ENCODE results near the gene KCNH1.

DNA sequence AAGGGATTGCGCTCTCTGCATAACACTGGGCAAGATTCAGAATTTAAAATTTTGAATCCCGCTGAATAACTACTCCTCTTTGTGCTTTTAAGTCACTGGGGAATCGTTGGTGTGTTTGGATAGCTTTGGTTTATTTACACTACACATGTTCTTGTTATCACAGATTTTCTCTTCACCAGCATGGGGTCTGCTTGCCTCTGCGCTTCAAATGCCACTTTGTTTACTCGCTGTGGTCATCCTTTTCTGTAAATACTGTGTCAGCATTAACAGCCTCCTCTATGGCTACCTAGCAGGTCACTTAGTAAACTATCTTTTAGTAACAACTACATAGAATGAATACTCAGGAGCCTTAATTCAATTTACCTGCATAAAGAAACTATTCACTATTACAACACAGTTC, 14.4 kb upstream of the KCNH1 start:
- TF ChIP-seq, protein P1, sequence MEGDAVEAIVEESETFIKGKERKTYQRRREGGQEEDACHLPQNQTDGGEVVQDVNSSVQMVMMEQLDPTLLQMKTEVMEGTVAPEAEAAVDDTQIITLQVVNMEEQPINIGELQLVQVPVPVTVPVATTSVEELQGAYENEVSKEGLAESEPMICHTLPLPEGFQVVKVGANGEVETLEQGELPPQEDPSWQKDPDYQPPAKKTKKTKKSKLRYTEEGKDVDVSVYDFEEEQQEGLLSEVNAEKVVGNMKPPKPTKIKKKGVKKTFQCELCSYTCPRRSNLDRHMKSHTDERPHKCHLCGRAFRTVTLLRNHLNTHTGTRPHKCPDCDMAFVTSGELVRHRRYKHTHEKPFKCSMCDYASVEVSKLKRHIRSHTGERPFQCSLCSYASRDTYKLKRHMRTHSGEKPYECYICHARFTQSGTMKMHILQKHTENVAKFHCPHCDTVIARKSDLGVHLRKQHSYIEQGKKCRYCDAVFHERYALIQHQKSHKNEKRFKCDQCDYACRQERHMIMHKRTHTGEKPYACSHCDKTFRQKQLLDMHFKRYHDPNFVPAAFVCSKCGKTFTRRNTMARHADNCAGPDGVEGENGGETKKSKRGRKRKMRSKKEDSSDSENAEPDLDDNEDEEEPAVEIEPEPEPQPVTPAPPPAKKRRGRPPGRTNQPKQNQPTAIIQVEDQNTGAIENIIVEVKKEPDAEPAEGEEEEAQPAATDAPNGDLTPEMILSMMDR (IDR thresholded peaks at IDR 0.05): no peak
- TF ChIP-seq POLR2A (IDR thresholded peaks at IDR 0.05): no peak

Measured in prostate gland (tissue), 2 donors.